GM12873 (cell line): Measurements from ENCODE around the gene MYF5.
A peak's percentile ranks its signal among the peaks of the same experiment; 100 is the strongest.

Experiments
- TF ChIP-seq, protein P1 (sequence below): IDR thresholded peaks from 2 replicates; pipeline ENCODE4 v1.5.1; 2012; ENCODE audit warnings: low read depth, mild to moderate bottlenecking, moderate library complexity, low read length, control low read depth; ENCODE audit not compliant: insufficient read depth; ENCODE audit errors: missing control alignments

Gene MYF5

DNA sequence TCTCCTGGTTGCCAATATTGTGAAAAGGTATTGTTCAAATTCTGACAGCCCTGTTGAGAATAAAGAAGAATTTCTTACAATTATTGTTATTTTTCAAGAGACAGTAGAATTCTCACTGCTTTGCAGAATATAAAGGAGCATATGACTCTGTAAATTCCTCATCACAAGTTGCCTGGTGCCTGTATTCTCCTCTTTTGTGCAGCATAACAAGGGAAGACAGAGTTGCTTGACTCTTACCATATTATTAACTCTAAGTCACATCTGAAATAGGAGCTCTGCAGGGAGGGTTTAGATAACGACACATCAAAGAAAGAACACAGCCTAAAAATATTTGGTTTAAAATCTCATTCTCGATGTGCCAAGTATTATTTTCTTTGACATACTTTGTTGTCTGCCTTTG, 31.1 kb downstream of the MYF5 start:
- TF ChIP-seq, protein P1, sequence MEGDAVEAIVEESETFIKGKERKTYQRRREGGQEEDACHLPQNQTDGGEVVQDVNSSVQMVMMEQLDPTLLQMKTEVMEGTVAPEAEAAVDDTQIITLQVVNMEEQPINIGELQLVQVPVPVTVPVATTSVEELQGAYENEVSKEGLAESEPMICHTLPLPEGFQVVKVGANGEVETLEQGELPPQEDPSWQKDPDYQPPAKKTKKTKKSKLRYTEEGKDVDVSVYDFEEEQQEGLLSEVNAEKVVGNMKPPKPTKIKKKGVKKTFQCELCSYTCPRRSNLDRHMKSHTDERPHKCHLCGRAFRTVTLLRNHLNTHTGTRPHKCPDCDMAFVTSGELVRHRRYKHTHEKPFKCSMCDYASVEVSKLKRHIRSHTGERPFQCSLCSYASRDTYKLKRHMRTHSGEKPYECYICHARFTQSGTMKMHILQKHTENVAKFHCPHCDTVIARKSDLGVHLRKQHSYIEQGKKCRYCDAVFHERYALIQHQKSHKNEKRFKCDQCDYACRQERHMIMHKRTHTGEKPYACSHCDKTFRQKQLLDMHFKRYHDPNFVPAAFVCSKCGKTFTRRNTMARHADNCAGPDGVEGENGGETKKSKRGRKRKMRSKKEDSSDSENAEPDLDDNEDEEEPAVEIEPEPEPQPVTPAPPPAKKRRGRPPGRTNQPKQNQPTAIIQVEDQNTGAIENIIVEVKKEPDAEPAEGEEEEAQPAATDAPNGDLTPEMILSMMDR, result no peak

DNA sequence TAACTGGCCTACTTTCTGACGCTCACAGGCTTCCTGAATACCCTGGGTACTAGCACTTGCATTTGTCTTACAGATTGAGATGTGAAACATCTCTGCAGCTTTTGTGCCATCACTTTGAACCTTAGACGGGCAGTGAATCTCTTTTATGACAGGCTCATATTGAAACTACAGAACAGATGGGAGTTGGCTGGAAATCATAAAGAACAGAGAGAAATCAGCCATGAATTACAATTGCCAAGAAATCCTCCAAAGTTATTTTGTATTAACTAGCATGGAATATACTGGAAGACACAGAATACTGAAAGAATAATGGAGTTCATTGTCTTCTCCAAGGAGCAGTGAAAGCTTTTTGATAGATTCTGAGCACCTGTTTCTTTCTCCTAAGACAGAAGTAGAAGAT, 32.7 kb downstream of the MYF5 start:
- TF ChIP-seq, protein P1, result no peak

DNA sequence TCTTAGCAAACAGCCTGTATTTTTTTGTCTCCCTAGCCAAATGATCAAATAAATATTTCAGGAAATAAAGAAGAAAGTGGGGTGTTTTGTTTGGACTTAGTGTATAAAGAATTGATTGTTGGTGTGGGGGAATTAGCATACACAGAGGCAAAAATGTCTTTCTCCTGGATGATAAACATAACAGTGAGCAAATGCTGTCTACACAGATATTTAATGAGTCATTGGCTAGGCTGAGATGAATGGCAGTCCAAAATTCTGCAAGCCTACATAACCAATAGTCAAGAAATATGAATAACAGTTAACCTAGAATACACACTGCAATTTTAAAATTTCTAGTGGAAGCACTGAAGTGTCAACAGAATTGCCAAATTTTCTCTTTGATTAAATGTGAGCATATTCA, 35.8 kb downstream of the MYF5 start:
- TF ChIP-seq, protein P1, result no peak

DNA sequence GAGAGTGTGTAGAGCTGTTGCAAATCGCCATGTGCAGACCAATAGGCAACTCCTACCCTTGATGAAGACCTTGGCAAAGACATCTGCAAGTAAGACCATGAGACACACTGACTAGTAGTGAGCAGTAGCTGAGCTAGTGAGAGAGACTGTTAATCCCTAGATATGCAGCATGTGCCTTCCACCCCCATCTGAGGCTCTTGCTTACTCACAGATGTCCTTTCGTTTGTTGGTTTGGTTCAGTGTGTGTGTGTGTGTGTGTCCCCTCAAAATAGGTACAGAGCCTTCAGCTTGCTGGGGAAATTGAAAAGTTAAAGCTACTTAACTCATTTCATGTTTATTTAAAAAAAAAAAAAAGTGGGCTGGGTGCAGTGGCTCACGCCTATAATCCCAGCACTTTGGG, 37.6 kb downstream of the MYF5 start:
- TF ChIP-seq, protein P1, result no peak

DNA sequence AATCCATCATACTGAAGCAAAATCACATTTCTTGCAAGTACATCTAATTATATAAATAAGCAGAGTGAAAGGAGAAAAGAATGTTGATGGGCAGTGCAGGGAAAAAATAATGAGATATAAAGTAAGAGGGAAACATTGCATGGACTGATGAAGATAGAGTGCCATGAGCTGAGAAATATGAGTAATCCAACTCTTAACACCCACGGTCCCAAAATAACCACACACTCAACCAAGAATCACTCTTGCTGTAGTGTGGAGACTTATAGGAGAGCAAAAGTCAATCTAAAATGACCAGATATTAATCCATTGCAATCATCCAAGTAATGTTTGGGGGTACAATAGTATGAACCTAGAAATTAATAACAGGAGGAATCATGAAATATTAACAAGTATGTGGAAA, 40.2 kb downstream of the MYF5 start:
- TF ChIP-seq, protein P1, result no peak

DNA sequence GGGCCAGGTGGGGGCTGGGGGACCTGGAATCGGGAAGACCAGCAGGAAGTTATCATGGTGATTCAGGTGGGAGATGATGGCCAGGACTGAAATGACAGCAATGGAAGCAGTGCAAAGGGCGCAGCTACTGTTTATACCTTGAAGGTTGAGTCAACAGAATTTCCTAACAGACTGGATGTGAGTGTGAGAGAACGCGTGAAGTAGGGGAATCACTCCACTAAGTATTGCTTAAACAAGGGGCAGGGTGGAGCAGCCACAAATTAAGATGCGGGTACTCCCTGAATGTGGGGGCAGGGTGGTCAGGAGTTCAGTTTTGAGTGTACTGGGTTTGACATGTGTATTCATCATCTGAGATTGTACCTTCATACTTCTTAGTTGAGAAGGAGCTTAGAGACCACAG, 45.1 kb downstream of the MYF5 start:
- TF ChIP-seq, protein P1, result no peak

DNA sequence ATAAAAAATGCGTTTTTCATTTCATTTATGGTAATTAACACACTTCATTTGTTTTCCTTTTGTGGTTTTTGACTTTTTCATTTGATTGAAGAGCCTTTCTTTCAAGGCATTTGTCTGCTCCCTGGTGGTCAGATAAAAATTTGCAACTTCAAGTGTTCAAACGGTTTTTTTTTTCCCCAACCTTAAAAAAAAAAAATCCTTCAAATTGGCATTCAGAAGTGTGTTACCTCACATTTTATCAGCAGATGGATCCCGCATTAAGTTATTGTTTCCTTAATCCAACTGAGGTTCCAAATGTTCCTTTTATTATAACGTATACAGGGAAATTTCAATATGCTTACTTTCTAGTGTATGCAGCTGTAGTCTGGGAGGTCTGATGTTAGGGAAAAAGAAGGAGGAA, 47.2 kb downstream of the MYF5 start:
- TF ChIP-seq, protein P1, result peak; percentile 43
